ENCODE results near the gene S100A4.

DNA sequence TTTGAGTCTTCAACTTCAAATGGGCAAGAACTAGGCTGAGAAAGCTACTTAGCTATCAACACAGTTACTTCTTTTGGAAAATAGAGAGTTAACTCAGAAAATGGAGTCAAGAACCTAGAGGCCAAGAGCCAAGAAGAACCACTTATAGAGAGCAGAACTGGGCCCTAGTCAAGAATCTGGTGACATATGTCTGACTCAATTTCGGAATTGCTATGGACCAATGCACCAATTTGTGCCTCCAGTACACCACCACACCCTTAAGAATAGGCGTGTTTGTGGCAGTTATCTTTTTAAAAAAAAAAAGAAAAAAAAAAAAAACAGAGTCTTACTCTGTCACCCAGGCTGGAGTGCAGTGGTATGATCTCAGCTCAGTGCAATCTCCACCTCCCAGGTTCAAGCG is 12.3 kb upstream of the S100A4 start:
- TF ChIP-seq POLR2A (IDR thresholded peaks at IDR 0.05) (no peak), CTCF (IDR thresholded peaks at IDR 0.05) (no peak)

Measured in testis (tissue), 2 donors.